Measurements from ENCODE around the gene SPIRE2. TPM values are rescaled to one million over a fixed set of nuclear protein-coding genes. Genes with fewer than 3 reads are reported as not detected.

SPIRE2 gene
- total RNA-seq, 1 experiment from 2014 or later, result 3.8 TPM

GRCh38 chr16:89841275-89841674 lies 13.0 kb downstream of the SPIRE2 start:
- Mint-ChIP-seq H3K36me3 (ENCODE audit: insufficient read depth, unreplicated experiment) (no peaks in the 10 kb centered on the region), H3K4me1 (ENCODE audit: insufficient read depth, unreplicated experiment) (no peaks in the 10 kb centered on the region), H3K27ac (ENCODE audit: low read depth, unreplicated experiment) (no peak overlapping the region), H3K9me3 (ENCODE audit: unreplicated experiment) (no peaks in the 10 kb centered on the region), H3K27me3 (ENCODE audit: insufficient read depth, unreplicated experiment) (no peaks in the 10 kb centered on the region), H3K4me3 (ENCODE audit: unreplicated experiment) (no peak overlapping the region)
- no TSS peak for BruUV-seq (replicated peaks)
- intact Hi-C loops (cut with micrococcal nuclease), result no loop called here
- ChIA-PET CTCF (interaction anchor here (0.6 to 1.2 kb wide), 2 partner anchors 19 to 143 kb away, joined by 4 to 11 read pairs; no protein-coding TSS in a partner anchor), POLR2A (no interaction called here)
- TF ChIP-seq, protein P1, sequence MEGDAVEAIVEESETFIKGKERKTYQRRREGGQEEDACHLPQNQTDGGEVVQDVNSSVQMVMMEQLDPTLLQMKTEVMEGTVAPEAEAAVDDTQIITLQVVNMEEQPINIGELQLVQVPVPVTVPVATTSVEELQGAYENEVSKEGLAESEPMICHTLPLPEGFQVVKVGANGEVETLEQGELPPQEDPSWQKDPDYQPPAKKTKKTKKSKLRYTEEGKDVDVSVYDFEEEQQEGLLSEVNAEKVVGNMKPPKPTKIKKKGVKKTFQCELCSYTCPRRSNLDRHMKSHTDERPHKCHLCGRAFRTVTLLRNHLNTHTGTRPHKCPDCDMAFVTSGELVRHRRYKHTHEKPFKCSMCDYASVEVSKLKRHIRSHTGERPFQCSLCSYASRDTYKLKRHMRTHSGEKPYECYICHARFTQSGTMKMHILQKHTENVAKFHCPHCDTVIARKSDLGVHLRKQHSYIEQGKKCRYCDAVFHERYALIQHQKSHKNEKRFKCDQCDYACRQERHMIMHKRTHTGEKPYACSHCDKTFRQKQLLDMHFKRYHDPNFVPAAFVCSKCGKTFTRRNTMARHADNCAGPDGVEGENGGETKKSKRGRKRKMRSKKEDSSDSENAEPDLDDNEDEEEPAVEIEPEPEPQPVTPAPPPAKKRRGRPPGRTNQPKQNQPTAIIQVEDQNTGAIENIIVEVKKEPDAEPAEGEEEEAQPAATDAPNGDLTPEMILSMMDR (IDR thresholded peaks at IDR 0.05; ENCODE audit: unreplicated experiment), result no peak
- no peak for DNase-seq (ENCODE audit: unreplicated experiment)

DNA sequence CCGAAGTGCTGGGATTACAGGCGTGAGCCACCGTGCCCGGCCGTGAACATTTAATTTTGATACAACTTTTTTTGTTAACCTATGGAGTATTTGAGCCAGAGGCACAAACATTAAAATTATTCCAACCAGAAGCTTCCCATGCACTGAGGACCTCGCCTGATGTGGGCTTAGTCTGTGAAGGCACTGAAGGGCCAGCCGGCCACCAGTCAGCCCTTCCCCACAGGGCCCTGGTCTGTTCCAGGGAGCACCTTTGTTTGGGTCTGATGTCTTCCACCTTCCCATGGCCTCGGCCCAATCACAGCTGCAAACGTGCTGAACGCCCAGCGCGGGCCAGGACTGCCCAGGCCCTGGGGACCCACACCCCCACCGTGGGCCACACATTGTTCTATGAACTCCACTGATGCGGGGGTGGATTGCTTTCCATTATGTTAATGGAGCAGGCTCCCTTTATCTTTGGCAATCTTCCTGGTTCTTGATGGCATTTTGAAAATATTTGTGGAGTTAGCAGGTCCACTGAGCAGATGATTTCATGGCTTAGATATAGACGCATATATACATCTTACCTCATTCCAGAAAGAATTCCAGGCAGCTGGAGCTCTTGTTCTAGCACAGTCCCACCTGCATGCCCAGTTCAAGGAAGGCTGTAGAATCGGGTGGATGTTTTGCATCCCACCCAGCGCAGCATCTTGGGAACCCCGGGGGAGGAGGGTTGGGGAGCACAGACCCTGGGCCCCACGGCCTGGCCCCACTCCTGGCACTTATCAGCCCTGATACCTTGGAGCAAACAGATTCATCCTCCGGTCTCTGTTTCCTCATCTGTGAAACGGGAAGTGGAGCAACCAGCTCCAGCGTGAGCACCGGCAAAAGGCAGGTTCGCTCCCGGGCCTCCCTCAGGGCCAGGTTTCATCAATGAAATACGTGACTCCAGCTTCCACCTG lies 14.5 kb downstream of the SPIRE2 start:
- no TSS peak for BruUV-seq (replicated peaks)
- Mint-ChIP-seq H3K36me3 (ENCODE audit: insufficient read depth, unreplicated experiment) (no peaks in the 10 kb centered on the region), H3K27ac (ENCODE audit: low read depth, unreplicated experiment) (no peak overlapping the region), H3K4me1 (ENCODE audit: insufficient read depth, unreplicated experiment) (no peaks in the 10 kb centered on the region), H3K4me3 (ENCODE audit: unreplicated experiment) (no peak overlapping the region), H3K27me3 (ENCODE audit: insufficient read depth, unreplicated experiment) (no peaks in the 10 kb centered on the region), H3K9me3 (ENCODE audit: unreplicated experiment) (no peaks in the 10 kb centered on the region)
- POLR2A ChIA-PET, result interaction anchor here (0.6 to 1.5 kb wide), 2 partner anchors 18 to 129 kb away, joined by 3 to 5 read pairs; no protein-coding TSS in a partner anchor
- intact Hi-C loops (cut with micrococcal nuclease), result no loop called here
- CTCF ChIA-PET, result no interaction called here
- TF ChIP-seq, protein P1 (IDR thresholded peaks at IDR 0.05; ENCODE audit: unreplicated experiment), result no peak
- DNase-seq (ENCODE audit: unreplicated experiment), result no peak

GRCh38 chr16:89843409-89844350 lies 15.4 kb downstream of the SPIRE2 start:
- POLR2A ChIA-PET, result interaction anchor here (0.6 to 1.5 kb wide), 2 partner anchors 17 to 37 kb away, joined by 3 to 5 read pairs; no protein-coding TSS in a partner anchor
- BruUV-seq (replicated peaks), result no TSS peak
- DNase-seq (ENCODE audit: unreplicated experiment), result no peak
- no peaks in the 10 kb centered on the region for H3K27me3 Mint-ChIP-seq (ENCODE audit: insufficient read depth, unreplicated experiment)
- no peaks in the 10 kb centered on the region for H3K36me3 Mint-ChIP-seq (ENCODE audit: insufficient read depth, unreplicated experiment)
- intact Hi-C loops (cut with micrococcal nuclease), result no loop called here
- H3K4me1 Mint-ChIP-seq (ENCODE audit: insufficient read depth, unreplicated experiment), result no peaks in the 10 kb centered on the region
- TF ChIP-seq, protein P1 (IDR thresholded peaks at IDR 0.05; ENCODE audit: unreplicated experiment), result no peak
- no peaks in the 10 kb centered on the region for H3K9me3 Mint-ChIP-seq (ENCODE audit: unreplicated experiment)
- no peak overlapping the region for H3K27ac Mint-ChIP-seq (ENCODE audit: low read depth, unreplicated experiment)
- no peak overlapping the region for H3K4me3 Mint-ChIP-seq (ENCODE audit: unreplicated experiment)
- CTCF ChIA-PET, result interaction anchor here (0.6 kb wide), 1 partner anchor 92 kb away, joined by 3 read pairs; no protein-coding TSS in a partner anchor

Data from MCF 10A (cell line).